Measurements from ENCODE around the gene PRKAG2.

- no peak for TF ChIP-seq POLR2AphosphoS5 (IDR thresholded peaks at IDR 0.05)
- TF ChIP-seq, protein P1, sequence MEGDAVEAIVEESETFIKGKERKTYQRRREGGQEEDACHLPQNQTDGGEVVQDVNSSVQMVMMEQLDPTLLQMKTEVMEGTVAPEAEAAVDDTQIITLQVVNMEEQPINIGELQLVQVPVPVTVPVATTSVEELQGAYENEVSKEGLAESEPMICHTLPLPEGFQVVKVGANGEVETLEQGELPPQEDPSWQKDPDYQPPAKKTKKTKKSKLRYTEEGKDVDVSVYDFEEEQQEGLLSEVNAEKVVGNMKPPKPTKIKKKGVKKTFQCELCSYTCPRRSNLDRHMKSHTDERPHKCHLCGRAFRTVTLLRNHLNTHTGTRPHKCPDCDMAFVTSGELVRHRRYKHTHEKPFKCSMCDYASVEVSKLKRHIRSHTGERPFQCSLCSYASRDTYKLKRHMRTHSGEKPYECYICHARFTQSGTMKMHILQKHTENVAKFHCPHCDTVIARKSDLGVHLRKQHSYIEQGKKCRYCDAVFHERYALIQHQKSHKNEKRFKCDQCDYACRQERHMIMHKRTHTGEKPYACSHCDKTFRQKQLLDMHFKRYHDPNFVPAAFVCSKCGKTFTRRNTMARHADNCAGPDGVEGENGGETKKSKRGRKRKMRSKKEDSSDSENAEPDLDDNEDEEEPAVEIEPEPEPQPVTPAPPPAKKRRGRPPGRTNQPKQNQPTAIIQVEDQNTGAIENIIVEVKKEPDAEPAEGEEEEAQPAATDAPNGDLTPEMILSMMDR (IDR thresholded peaks at IDR 0.05): no peak
- TF ChIP-seq POLR2A (IDR thresholded peaks at IDR 0.05): no peak
Observed at GRCh38 chr7:151857866-151858450, 19.0 kb downstream of the PRKAG2 start.

All from transverse colon (tissue), 4 donors.